ENCODE measurements around the gene SS18L1.
A peak's percentile ranks its signal among the peaks of the same experiment; 100 is the strongest.

SS18L1 gene

DNA sequence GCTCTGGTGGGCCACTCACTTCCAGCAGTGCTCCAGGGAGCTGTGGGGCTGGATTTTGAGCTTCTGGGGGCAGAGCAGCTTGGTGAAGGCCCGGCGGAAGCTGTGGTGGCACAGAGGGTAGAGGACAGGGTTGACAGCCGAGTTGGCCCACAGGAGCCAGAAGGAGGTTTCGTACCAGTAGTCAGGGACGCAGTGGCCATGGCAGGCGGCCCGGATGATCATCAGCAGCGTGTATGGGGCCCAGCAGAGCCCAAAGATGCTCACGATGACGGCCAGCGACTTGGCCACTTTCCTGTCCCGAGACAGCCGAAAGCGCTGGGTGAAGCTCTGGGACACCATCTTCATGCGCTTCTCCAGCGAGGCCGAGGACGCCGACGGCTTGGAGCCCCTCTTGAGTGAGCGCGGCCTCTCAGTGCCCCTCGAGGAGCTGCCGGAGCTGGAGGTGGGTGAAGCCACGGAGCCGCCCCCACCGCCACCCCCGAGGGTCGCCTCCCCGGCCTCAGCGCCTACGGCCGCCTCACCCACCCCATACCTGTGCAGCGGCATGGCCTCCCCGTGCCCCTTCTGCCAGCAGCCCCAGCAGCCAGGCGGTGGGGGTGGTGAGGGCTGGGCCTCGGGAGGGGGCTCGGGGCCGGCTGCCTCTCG, 72.5 kb downstream of the SS18L1 start:
- no peak for DNase-seq

DNA sequence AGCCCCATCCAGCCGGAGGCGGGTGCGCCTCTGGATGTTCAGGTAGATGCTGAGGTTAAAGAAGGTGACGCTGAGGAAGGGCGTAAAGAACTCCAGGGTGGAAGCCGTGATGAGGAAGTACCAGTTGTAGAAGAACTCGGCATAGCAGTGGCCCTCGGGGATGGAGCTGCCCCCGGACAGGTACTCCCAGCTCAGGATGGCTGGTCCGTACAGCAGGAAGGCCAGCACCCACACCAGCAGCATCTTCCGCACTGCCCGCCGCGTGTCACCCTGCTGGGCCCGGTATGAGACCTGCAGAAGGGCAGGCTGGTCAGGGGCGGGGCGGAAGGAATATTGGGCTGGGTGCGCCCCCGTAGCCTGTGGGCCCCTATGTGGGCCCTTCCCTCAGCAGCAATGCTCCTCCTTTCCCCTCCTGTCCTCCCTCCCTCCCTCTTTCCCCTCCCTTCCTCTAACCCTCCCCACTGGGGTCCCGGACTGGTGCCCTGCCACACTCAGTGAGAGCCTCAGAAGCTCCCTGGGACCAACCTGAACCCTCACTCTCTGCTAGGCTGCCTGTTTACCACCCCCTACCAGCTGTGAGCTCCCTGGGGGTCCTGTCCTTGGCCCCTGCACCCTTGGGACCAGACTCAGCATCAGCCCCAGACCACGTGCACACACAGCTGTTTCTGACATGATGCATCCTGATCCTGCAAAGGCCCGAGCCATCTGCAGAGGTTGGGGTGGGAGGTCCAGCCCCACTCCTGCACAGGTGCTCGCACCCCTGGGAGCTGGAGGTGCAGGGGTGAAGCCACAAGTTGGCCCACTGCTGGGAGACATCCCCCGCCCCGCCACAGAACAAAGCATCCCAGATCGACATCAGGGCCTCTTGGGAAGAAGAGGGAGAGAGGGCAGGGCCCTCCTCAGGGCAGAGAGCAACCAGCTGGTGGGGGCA, 73.3 kb downstream of the SS18L1 start:
- DNase-seq = no peak

DNA sequence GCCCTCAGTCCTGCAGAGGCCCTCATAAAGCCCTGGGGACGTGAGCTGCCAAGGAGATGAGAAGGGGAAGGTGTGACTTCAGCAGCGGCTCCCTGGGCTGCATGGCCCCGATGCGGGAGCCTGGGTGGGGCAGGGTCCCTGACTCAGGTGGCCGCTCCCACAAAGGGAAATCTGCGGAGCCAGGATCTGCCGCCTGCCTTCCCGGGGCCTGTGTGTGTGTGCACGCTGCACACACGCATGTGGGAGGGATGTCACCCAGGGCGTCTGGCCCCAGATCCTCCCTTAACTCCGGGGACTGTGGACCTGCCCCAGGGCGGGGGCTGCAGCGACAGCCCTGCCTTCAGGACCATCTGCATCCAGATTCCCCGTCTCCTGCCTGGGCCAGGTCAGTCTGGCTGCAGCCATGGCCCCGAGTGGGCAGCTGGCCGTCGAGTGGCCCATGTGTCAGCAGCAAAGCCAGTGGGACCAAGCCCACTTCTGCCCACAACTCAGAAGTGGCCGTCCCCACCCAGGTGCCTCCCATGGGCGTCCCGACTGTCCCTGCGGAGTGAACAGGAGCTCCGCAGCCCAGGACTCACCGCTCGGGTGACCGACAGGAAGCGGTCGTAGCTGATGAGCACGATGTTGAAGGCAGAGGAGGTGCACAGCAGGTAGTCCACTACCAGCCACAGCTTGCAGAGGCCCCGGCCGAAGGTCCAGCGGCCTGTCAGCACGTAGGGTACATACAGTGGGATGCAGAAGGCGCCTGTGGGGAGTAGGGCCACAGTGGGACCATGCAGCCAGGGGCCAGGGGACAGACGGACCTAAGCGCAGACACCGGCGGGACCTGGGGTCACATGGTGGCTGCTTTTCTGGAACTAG, 74.6 kb downstream of the SS18L1 start:
- no peak for DNase-seq

DNA sequence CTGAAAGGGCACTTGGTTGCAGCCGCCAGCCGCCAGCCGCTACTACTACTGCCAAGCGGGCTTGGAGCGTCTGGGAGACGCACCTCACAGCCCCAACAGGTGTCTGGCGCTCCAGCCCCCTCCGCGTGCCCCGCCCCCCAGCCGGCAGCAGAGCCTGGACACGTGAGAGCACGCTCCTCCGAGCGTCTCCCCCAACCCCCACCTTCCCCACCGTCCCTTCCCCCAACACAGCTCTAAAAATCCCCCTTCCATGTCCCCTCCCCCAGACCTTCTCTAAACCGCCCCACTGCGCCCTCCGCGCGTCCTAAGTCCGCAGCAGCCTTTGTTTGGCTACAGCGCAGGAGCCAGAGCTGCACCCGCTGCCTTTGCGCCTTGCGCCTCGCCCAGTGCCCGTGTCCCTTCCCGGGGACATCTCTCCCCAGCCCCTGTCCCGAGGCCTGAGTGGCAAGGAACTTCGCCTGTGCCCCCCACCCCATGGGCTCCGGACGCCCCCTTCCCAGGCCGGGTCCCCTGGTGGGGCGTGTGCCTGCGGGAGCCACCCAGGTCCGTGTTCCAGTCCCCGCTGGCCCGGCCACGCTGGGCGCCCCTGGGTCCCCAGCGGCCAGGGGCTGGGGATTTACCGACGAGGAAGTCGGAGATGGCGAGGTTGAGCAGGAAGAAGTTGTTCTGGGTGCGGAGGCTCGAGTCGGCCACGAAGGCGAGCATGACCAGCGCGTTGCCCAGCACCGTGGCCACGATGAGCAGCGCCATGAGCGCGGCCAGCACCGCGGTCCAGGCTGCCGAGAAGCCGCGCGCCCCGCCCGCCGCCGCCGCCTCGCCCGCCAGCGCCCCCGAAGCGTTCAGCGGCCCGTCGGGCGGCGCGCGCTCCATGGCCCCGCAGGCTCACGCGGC, 75.8 kb downstream of the SS18L1 start:
- no peak for DNase-seq

DNA sequence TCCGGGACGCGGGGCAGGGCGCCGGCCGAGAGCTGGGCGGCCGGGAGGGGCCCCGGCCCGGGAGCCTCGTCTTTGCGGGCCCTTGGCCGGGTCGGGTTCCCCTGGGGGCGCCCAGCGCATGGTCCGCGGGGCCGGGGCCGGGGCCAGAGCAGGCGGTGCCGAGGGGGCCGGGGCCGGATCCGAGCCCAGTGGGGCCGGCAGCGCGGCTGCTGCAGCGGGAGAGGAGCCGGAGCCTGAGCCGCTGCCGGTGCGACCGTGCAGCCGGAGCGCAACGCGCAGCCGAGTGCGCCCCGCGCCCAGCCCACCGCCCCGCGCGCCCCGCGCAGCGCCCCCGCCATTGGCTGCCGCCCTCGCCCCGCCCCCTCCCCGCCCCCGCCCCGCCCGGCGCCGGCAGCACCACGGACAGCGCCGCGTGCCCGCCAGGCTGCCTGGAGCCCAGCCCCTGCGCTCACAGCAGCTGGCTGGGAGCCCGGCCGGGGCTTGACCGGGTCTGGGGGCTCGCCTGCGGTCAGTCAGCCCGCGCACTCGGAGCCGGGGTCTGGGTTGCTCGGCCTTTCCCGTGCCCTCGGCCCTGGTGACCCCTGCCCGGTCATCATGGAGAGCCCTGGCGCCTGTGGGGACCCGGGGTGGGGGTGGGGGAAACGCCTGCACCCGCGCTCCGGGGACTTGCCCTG, 76.6 kb downstream of the SS18L1 start, which contains the start of gene HRH3:
TSS of gene HRH3 (minus strand) at position 287 of the 674 bp plus-strand sequence. CDS start 308 bp downstream, outside the sequence.
- peak; percentile 71 for DNase-seq

- DNase-seq = no peak
Observed at GRCh38 chr20:62220666-62221568, 77.3 kb downstream of the SS18L1 start.

GRCh38 chr20:62222266-62222850, 78.8 kb downstream of the SS18L1 start:
- no peak for DNase-seq

DNA sequence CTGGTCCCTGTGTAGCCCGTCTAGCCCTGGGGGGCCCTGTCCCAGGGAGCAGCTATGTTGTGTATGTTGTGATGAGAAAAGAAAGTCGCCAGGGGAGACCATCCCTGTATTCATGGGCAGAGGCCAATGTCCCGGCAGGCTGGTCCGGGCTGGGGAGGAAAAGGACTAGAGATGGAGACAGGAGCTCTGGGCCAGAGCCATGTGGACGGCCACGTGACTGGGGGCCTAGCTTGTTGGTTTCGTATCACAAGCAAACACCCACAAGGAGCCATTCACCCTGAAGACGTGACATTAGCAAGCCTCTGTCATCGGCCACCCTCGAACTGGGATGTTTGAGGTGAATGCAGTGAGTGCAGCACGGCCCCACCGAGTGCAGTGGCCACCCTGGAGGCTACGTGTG, 79.4 kb downstream of the SS18L1 start:
- no peak for DNase-seq

DNA sequence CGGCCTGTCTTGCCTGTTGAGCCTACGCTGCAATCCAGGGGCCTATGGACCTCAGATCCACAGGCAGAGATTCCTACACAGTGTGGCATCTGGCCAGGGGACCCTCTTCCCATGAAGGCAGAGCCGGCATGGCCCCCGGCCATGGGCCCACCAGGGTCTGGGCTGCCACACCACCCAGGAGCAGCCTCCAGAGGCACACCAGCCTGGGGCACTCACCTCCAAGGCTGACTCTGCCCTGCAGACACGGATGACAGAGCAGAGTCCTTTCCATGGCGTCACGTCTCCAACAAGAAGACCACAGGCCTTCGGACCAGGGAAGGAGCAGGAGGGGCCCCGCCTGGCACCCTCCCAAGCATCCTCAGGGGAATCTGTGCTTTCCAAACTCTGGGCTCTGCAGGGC, 80.0 kb downstream of the SS18L1 start:
- DNase-seq = no peak

GRCh38 chr20:62224113-62224855, 80.7 kb downstream of the SS18L1 start:
- no peak for DNase-seq

DNA sequence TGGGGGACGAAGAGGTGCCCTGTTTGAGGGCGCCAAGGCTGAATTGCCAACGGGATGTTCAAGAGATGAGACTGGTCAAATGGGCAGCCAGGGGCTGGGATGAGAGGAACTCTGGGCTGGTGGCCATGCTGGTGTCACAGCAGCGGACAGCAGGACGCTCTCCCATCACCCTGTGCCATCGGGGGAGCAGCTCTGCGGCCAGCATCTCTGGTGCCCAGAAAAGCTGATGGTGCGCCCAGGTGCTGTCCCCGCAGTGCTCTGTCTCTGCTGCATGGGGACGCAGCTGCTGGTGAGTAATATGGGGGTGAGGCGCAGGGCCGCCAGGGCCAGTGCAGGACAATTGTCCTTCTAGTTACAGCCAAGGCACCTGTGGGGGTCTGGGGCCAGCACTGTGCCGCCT, 81.5 kb downstream of the SS18L1 start:
- no peak for DNase-seq

- DNase-seq = no peak
Observed at GRCh38 chr20:62225820-62226635, 82.5 kb downstream of the SS18L1 start.

DNA sequence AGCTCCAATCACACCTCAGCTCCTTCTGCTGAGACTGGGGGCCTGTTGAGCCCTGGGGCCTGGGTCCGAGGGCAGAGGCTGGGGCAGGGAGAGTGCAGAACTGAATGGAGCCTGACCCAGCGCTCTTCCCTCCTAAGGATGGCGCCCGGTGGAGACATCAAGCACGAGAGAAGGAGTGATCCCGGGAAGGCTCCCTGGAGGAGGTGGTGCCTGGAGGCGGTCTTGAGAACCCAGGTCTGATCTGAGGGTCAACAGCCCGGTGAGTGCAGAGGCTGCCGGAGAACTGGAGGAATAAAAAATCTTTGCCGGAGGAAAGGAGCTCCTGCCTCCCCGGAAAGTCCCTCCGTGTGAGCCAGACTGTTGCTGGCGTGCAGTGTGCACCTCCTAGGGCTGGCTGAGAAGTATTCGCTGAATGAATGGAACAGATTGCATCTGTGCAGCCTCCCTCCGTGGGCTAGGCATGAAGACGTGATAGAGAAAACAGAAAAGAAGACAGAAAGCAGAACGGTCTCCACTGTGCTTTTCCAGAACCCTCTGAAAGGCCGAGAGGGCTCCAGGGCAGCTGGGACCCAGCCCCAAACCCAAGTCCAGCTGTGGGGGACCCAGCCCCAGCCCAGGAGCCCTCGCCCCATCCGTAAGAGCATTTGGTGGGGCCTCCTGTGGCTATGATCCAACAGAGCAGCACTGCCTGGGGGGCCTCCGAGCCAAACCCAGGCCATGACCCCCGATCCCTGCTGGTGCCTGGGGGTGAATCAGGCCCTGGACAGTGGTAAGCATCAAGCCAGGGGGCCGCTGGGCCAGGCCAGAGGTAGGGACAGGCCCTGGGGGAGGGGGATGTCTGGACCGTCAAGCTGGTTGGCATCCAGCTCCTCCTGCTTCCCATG, 83.4 kb downstream of the SS18L1 start:
- DNase-seq = no peak

GRCh38 chr20:62227591-62227976, 84.0 kb downstream of the SS18L1 start:
- DNase-seq = no peak

- no peak for DNase-seq
Observed at GRCh38 chr20:62227977-62228958, 84.7 kb downstream of the SS18L1 start.

GRCh38 chr20:62228982-62229545, 85.5 kb downstream of the SS18L1 start:
- no peak for DNase-seq

Data from left hindlimb (tissue), 1 donor.